ENCODE results near the gene OR10D3.
"Not testable (repeated sequence)": the region's sequence is repeated elsewhere in the genome, so short reads cannot be mapped to it uniquely, and the experiment has no call there.

Gene OR10D3, protein sequence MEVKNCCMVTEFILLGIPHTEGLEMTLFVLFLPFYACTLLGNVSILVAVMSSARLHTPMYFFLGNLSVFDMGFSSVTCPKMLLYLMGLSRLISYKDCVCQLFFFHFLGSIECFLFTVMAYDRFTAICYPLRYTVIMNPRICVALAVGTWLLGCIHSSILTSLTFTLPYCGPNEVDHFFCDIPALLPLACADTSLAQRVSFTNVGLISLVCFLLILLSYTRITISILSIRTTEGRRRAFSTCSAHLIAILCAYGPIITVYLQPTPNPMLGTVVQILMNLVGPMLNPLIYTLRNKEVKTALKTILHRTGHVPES

DNA sequence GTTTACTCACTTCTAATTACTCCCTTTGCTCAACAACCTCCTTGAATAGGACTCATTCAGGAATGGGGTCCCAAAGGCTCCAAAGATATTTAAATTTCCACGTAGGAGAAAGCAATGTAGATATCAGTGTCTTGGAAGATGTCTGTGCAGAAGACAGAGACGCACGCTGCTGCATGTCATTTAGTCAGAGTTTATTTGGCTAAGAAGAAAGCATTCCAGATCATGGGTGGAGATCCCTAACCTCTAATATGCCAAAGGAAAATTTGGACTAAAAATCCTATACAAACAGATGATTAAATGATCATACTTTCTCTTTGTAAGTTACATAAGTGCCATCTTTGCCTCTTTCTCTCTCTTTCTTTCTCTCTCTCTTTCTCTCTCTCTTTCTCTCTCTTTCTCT lies at the start of gene OR10D3:
OR10D3 (plus strand) TSS at position 278 of the 400 bp plus-strand sequence. CDS start 1,925 bp downstream, outside the sequence.
- DNase-seq (no peak), ATAC-seq (no peak)

DNA sequence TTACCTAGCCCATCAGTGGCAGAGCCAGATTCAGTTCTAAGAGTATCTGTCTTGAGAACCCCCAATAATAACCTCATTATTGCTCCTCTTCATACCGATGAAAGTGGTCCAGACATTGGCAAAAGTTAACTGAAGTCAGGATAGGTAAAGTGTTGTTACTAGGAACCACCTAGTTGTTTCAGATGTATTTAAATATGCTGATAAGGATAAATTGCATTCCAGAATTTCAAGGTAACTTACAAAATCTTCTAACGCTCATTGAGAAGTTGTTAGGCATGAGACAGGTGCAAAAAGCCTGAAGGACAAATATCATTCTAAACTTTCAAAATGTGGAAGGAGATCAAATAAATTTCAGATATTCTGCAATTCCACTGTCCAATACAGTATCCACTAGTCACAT lies 40.1 kb upstream of the OR10D3 start:
- no peak for DNase-seq

DNA sequence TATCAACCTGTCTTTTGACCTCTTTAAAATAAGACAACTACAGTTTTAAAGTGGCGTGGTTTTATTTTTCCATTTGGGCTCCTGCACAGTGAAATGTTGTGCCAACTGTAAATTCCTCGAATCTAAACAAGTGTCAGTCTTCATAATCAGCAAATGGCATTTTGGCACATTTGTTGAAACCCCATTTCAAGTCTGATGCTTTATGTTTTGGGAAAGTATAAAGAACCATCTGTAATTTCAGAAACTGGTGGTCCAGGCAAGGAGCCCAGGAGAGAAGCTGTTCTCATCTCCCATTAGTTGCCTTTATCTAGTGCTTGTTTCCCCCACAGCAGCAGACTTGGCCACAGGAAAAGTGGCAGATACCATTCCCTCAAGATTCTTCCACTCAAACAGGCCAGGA lies 35.2 kb upstream of the OR10D3 start:
- DNase-seq = no peak
- ATAC-seq = no peak

More for the DNA sequence above, 40.1 kb upstream of the OR10D3 start:
- no peak for ATAC-seq

DNA sequence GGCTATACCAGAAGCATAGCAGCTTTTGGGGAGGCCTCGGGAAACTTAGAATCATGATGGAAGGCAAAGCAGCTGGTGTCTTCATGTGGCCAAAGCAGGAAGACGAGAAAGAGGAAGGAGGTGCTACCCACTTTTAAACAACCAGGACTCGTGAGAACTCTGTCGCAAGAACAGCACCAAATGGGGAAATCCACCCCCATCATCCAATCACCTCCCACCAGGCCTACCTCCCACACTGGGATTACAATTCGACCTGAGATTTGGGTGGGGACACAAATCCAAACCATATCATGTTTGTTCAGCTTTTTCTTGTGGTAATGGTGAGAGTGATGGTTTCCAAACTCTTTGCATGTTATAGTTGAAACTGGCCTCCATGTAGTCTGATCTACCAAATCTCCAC lies 32.5 kb upstream of the OR10D3 start:
- no peak for DNase-seq
- no peak for ATAC-seq

DNA sequence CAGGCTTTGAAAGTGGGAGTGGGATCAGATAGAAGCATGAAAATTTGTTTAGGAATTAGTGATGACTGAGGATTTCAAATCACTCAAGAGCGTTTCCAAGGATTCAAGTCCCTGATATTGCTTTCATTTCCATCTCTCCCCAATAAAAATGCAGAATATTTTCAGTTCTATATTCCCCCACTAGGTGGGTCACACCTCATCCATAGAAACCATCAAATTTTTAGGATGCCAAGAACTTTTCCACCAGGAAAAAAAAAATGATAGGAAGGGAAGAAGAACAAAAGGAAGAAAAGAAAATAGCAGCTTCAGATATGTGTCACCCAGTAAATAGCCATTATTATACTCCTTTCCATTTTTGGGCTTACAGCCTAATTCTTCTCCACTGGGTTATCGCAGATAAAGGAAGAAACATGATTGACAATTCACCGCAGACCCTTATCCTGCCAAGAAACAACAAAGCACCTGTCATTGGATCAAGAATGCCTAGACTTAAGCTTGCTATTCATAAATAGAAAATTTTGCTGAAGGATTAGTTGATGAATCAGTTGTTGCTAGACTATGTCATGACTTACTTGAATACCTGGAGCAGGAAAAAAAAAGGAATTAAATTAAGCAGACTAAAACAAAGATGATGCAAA lies 30.3 kb upstream of the OR10D3 start:
- no peak for DNase-seq

DNA sequence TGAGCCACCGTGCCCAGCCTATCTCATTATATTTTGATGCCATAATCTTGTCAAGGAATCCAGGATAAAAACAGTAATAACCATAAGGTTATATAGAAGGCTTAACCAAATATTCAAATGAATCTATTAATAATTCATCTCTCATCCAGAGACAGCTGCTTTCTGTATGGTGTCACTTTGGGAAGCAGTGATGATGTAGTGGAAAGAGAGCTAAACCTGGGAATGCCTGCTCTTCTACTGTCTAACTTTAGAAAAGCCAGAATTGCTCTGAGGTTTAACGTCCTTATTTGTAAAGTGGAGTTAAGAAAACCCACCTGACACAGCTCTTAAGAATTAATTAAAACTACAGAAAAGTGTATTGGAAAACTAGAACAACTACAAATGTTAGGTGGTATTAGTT lies 29.3 kb upstream of the OR10D3 start:
- ATAC-seq (no peak), DNase-seq (no peak)

More for the DNA sequence above, 30.3 kb upstream of the OR10D3 start:
- ATAC-seq = no peak

DNA sequence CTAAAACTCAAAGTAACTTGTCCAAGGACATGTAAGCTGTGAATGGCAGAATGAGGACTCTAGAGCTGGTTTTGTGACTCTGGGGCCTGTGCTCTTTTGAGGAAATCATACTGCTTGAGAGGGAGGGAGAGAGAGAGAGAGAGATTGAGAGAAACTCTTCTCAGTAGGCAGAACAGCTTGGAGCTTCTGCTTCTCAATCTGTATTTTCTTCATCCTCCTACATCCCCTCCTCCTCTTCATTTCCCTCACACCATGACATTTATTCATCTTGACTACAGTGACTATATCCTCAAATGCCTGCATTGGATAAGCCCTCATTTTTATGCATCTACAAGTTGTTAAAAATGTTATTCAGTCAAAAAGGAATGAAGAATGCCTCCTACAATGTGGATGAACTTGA lies 23.7 kb upstream of the OR10D3 start:
- ATAC-seq = no peak
- no peak for DNase-seq

DNA sequence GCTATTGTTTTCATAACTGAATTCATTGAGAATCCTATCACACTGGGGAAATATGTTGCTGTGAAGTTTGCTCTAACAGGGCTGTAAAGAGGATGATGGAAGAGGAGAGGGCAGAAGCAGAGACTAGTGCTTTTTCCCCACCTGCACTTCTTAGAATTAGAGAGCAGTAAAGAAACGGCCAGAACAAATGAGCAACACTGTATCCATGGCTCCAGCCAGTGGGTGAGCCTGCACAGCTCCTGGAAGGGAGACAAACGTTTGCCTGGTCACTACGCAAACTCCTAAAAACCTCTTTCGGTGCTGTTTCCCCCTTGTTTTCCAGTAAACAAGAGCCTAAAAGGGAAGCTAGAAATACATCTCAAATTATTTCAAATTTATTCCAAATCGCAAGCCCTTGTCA lies 22.2 kb upstream of the OR10D3 start:
- ATAC-seq (no peak), DNase-seq (no peak)

DNA sequence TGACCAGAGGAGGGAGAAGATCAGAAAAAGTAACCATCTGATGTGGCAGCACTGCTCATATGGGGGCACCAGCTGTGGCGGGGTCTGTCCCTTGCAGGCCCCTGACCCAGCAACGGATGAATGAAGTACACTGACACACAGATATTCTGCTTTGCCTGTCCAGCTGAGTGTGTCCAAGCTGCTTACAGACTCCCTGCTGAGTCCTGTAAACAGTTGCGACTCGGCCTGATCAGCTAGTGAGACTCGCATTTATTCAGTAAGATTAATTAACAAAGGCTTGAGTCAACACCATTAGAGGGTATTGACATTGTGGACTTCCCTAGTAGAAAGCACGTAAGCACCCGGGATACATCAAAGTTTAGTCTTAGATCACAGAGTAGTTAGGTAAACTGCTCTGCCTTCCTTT lies 15.3 kb upstream of the OR10D3 start:
- ATAC-seq (no peak), DNase-seq (no peak)

DNA sequence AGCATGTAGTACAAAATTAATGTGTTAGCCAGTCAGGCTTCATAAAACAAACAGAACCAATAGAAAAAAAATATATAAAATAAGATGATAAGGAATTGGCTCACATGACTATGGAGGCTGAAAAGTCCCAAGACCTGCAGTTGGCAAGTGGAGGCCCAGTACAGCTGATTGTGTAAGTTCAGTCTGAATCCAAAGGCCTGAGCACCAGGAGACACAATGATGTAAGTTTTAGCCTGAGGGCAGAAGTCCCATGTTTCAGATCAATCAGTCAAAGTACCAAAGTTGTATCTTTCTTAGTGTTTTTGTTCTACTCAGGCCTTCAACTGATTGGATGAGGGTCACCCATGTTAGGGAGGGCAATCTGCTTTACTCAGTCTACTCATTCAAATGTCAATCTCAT lies 14.3 kb upstream of the OR10D3 start:
- ATAC-seq = no peak

DNA sequence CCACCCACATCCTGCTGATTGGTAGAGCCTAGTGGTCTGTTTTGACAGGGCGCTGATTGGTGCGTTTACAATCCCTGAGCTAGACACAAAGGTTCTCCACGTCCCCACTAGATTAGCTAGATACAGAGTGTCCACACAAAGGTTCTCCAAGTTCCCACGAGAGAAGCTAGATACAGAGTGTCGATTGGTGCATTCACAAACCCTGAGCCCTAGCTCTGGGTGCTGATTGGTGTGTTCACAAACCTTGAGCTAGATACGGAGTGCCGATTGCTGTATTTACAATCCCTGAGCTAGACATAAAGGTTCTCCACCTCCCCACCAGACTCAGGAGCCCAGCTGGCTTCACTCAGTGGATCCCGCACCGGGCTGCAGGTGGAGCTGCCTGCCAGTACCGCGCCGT lies 12.8 kb upstream of the OR10D3 start:
- DNase-seq, ATAC-seq: not testable (repeated sequence)

More for the DNA sequence above, 14.3 kb upstream of the OR10D3 start:
- DNase-seq = no peak

DNA sequence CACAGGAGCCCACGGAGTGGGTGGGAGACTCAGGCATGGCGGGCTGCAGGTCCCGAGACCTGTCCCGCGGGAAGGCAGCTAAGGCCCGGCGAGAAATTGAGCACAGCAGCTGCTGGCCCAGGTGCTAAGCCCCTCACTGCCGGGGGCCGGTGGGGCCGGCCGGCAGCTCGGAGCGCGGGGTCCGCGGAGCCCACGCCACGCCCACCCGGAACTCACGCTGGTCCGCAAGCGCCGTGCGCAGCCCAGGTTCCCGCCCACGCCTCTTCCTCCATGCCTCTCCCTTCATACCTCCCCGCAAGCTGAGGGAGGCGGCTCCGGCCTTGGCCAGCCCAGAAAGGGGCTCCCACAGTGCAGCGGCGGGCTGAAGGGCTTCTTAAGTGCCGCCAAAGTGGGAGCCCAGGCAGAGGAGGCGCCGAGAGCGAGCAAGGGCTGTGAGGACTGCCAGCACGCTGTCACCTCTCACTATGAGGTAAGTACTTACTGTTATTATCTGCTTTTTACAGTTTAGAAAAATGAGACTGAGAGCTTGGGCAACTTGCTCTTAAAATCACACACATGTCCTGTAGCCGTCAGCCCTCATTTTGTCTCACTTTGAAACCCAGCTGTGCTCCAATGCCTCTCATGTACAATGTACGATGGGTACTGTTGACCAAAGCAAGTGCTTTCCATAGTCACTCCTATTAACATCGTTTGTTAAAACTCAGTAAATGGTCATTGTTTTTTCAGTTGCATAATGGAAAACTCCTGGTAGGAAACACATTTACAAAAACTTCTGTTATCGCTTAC lies 12.2 kb upstream of the OR10D3 start:
- DNase-seq = no peak
- ATAC-seq = no peak

DNA sequence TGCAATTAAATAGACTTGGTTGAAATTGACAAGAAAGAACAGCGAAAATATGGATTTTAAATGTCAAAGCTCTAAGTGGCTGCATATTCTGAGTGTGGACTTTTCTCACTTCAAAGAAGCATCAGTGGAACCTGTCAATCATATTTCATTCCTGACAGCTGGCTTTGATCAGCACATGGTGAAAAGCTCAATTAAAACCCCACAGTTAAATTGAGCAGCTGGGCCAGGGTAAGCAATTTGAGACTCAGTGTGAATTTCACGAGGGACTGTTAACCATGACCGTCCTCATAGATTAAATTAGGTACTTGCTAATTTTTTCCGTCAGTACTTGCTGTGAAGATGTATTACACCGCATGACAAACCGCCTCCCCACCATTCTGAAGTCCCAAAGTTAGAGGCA lies 11.0 kb upstream of the OR10D3 start:
- no peak for ATAC-seq
- DNase-seq = no peak

DNA sequence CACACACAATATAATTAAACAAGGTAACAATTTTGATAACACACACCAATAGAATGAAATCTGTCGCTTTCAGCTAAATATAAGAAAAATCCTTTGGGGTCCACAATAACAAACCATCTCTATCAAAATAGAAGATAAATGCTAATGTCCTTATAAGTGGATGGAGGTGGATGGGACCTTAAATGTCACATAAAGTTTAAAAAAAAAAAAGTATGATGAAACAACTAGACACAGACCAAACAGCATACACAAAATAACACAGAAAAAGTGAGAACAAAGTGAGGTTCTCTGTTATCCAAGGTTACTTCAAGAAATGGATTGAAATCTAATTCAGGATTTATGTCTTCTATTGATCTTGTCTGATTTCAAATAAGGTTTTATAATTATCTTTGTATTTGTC lies 10.5 kb upstream of the OR10D3 start:
- ATAC-seq = no peak
- no peak for DNase-seq

DNA sequence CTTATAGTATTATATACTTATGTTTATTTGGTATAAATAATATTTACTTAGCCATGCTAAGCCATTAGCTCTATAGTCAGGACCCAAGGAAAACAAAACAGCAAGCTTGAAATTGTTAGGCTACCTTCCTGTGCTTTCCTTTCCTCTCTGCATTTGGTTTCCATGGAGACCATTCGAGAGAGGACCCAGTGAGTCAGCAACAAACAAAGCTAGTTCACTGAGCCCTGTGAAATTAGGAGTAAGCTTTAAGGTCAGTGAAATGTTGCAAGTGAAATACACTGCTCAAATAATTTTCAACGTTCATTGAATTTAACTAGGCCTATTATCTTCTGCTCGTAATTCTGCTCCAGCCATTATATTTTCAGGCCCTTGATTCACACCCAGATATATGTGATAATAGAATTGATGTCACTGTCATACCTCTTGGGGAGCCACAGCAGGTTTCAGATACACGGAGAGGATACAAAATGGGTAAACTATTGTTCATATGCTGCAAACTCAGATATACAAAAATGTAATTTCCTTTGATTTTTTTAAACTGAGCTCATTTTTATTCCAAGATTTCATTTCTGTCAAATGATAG lies 9.1 kb upstream of the OR10D3 start:
- ATAC-seq = no peak
- no peak for DNase-seq

DNA sequence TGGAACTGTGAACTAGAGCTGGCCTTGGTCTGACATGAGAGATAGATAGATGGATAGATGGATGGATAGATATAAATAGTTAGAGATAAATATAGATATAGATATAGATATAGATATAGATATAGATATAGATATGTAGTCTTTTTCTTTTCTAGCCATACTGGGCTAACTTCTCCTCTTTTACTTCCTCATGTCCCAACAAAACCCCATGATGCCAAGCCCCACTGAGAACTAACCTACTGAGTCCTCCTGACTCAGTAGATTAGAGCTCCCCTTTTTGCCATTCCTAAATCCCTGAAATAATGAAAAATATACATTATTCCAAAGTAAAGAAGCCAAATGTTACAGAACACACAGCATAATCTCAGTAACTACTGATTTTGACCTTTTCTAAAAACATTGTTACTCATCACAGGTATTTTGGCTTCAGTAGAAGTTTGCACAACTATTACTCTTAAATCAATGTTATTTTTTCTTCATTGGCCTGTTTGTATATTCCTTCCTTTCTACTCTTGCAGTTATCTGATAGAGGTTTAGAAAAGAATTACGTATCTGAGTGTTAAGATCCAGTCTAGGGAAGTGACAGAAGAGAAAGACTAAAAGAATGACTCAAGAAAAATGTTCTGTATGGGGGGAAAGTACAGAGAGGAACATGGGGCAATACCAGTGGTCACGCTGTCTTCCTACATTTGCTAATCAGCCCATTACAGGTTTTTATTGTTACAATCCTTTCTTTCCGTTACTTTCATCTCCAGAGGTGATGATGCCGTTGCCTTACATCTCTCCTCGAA lies 6.0 kb upstream of the OR10D3 start:
- ATAC-seq = no peak
- DNase-seq = no peak

DNA sequence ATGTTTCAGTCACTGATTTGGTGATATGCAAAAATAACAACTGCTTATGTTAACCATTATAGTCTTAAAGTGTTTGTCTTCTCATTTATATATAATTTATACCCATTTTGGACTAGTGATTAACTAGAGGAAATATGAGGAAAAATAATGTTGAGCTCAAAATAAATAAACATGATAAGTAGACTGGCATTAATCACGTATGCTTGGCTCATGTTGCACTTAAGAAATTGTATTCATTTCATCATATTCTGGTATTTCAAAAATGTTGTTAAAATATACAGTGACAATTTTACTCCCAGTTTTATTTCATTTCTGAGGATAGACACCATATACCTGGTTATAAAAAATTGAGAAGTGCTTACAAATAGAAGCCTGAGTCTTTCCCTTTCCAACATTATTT lies 3.8 kb upstream of the OR10D3 start:
- ATAC-seq (no peak), DNase-seq (no peak)

DNA sequence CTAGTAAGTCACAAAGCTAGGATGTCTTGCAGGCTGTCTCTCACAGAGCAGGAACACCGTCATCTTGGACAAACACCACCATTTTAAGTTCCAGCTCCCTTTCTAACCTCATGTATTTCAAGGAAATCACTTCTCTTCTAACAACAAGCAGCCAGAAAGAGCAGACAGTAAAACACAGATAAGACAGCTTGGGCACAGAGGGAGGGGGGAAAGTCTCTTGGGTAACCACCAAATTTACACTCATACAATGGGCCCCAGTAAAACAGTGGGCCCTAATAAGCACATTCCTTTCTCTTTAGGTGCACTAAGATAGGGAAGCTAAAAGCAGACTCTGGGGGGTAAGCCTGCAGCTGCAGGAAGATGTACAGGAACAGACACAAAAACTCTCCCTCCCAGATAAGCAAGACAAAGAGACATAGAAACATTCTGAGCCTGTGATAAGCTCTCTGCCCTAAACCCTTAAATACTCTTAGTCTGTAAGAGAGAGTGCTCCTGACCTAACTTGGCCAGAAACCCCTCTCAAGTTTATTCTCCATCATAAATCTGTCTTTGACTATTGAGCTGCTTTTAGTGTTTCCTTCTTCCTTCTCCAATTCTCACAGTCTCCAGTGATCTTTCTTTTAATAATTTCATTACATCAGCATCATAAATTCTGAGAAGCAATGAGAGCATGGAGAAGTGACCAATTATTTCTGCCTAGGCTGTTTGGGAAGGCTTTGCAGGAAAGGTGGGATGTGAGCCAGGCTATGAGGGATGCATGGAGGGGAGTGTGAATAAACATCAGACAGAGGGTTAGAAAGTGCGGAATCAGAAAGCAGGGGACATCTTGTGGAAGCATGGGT lies 7.4 kb downstream of the OR10D3 start:
- no peak for ATAC-seq
- no peak for DNase-seq

DNA sequence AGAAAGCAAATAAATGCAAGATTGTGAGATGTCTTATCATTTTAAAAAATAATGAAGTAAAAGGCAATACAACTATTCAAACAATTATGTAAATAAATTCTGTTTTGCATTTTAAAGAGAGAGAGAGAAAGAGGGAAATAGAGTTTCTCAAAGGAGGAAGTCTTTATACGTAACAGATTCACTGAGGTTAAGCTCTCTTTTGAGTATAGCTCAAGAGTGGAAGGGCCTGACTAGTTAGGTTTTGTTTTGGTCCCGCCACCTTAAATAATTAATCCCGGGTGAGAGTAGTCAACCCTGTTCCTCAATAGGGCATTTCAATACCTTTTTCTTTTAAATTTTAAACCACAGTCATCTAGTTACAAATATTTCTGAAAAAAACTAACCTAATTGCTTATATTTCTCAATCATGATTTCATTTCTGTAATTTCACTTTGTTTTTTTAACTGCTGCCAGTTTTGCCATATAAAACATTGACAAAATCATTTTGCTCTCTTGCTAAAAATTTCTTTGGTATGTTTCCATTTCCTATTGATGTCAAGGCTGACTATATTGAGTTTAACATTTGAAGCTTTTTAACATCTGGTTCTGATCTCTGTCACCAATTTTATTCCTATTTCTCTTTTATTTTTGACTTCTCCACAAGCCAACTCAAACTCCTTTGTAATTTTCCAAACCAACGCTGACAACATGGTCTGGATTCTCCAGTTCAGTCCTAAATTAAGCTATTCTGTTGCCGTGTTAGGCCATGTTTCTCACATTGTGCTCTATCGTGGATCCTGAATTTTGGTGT lies 10.3 kb downstream of the OR10D3 start:
- DNase-seq = no peak
- no peak for ATAC-seq
